K562 (cell line): ENCODE results near the gene OTUD5. TPM values are rescaled to one million over a fixed set of nuclear protein-coding genes. Genes with fewer than 3 reads are reported as not detected.
A peak's percentile ranks its signal among the peaks of the same experiment; 100 is the strongest.

Experiments used
- BRD4 ChIP-seq: fragments of 200-600 bp; sonication (generic); IDR thresholded peaks from 2 replicates; pipeline ENCODE4 v1.6.1; 2017; ENCODE audit warnings: inconsistent platforms
- CAMTA2 ChIP-seq: fragments of 250-450 bp; sonication (Bioruptor Pico); conservative IDR thresholded peaks from 2 replicates; pipeline ENCODE4 v1.5.1; 2022
- ELF2 ChIP-seq: fragments of 250-450 bp; sonication (Bioruptor Pico); IDR thresholded peaks from 2 replicates; pipeline ENCODE4 v1.5.0; 2021; ENCODE audit warnings: mild to moderate bottlenecking
- ESRRA ChIP-seq: fragments of 450-650 bp; IDR thresholded peaks from 2 replicates; pipeline ENCODE4 v1.6.1; 2014; ENCODE audit warnings: low read depth, mild to moderate bottlenecking, moderate library complexity, borderline replicate concordance
- FOXK1 ChIP-seq: sonication (generic); formaldehyde crosslinking; IDR thresholded peaks from 2 replicates; pipeline ENCODE4 v1.8.0; 2022; ENCODE audit warnings: missing genetic modification reagents, mild to moderate bottlenecking, borderline replicate concordance
- HMG20B ChIP-seq: fragments of 250-450 bp; sonication (Bioruptor Pico); IDR thresholded peaks from 2 replicates; pipeline ENCODE4 v1.5.0; 2021; ENCODE audit warnings: mild to moderate bottlenecking
- HNRNPLL ChIP-seq: fragments of 200-400 bp; formaldehyde crosslinking; IDR thresholded peaks from 2 replicates; pipeline ENCODE4 v1.6.1; 2017; ENCODE audit warnings: low read length, low read depth, mild to moderate bottlenecking; ENCODE audit not compliant: poor library complexity, severe bottlenecking
- HOXB6 ChIP-seq: fragments of 250-450 bp; sonication (Bioruptor Pico); IDR thresholded peaks from 2 replicates; pipeline ENCODE4 v1.5.1; 2022; ENCODE audit warnings: mild to moderate bottlenecking, borderline replicate concordance
- JUN ChIP-seq, 2 experiments: sonication (generic) in 1 of 2; formaldehyde crosslinking in 1 of 2; IDR thresholded peaks; 2 replicates each; pipeline versions ENCODE4 v1.6.1 to v1.8.0; 2012 to 2022; ENCODE audit warnings: borderline replicate concordance in 2 of 2, mild to moderate bottlenecking in 2 of 2, improper control_type of control experiment in 1 of 2, low read depth in 1 of 2, low read length in 1 of 2, missing genetic modification reagents in 1 of 2
- MED1 ChIP-seq: sonication (generic); formaldehyde crosslinking; IDR thresholded peaks from 2 replicates; pipeline ENCODE4 v1.8.1; 2023; ENCODE audit warnings: missing genetic modification reagents, borderline replicate concordance
- MIER1 ChIP-seq: fragments of 450-650 bp; IDR thresholded peaks from 2 replicates; pipeline ENCODE4 v1.6.1; 2016; ENCODE audit warnings: antibody characterized with exemption, mild to moderate bottlenecking, low read depth
- MTA2 ChIP-seq: fragments of 450-650 bp; IDR thresholded peaks from 2 replicates; pipeline ENCODE4 v1.6.1; 2016; ENCODE audit warnings: low read depth
- NFATC3 ChIP-seq: fragments of 450-650 bp; IDR thresholded peaks from 2 replicates; pipeline ENCODE4 v1.6.1; 2017; ENCODE audit warnings: mild to moderate bottlenecking
- RAD51 ChIP-seq: fragments of 450-650 bp; IDR thresholded peaks from 2 replicates; pipeline ENCODE4 v1.7.1; 2016; ENCODE audit warnings: low read depth, mild to moderate bottlenecking, borderline replicate concordance
- SNAPC5 ChIP-seq: fragments of 250-450 bp; sonication (Bioruptor Pico); IDR thresholded peaks from 2 replicates; pipeline ENCODE4 v1.8.0; 2021; ENCODE audit warnings: moderate library complexity, mild to moderate bottlenecking, inconsistent platforms
- ZBTB12 ChIP-seq: fragments of 250-450 bp; sonication (Bioruptor Pico); IDR thresholded peaks from 2 replicates; pipeline ENCODE4 v1.4.0; 2020
- ZNF445 ChIP-seq: fragments of 250-450 bp; sonication (Bioruptor Pico); IDR thresholded peaks from 2 replicates; pipeline ENCODE4 v1.4.0; 2020; ENCODE audit warnings: low read depth, mild to moderate bottlenecking, moderate library complexity
- ZNF589 ChIP-seq: fragments of 200-800 bp; sonication (Bioruptor generic); IDR thresholded peaks from 2 replicates; pipeline ENCODE4 v1.6.1; 2016; ENCODE audit warnings: low read depth, missing genetic modification characterization, missing compliant biosample characterization
- polyA plus RNA-seq, 8 experiments: library from polyadenylated mRNA; depleted of rRNA in 4 of 8; stranded (reverse) in 5 of 8; unstranded in 3 of 8; fragments of >200 nt; fragmentation: Nextera tagmentation in 2 of 8; fragmentation: Illumina TruSeq in 1 of 8; extraction: Ambion mirVana in 2 of 8; extraction: Trizol in 1 of 8; gene quantifications; 2 replicates each; pipeline versions ENCODE4 v1.2.1 to v1.2.3, GENCODE V29; 2011 to 2014; ENCODE audit warnings: inconsistent platforms in 1 of 8, missing spikeins in 1 of 8
- total RNA-seq, 7 experiments: library from RNA; depleted of rRNA in 6 of 7; stranded (reverse); fragments of >200 nt in 6 of 7; fragmentation: Illumina TruSeq in 2 of 7; extraction: Trizol in 2 of 7; gene quantifications; 2 replicates each; pipeline versions ENCODE4 v1.2.1 to v1.2.3, GENCODE V29; 2011 to 2021; ENCODE audit warnings: low replicate concordance in 1 of 7
- TF ChIP-seq, protein P1 (sequence below): sonication (generic); formaldehyde crosslinking; IDR thresholded peaks from 2 replicates; pipeline ENCODE4 v1.8.1; 2023; ENCODE audit warnings: mild to moderate bottlenecking, missing genetic modification reagents
- TF ChIP-seq, protein P2 (sequence below): fragments of 450-650 bp; formaldehyde crosslinking; IDR thresholded peaks from 2 replicates; pipeline ENCODE4 v1.4.0; 2020; ENCODE audit warnings: mild to moderate bottlenecking
- TF ChIP-seq, protein P3 (sequence below): fragments of 200-800 bp; sonication (Bioruptor generic); IDR thresholded peaks from 2 replicates; pipeline ENCODE4 v1.6.1; 2017; ENCODE audit warnings: missing genetic modification characterization, missing compliant biosample characterization

The OTUD5 gene
- total and polyA plus RNA-seq, 9 of the 15 experiments (the other 6 are each of a cell fraction or from before 2014, with no cell fraction given) = 3.6 to 102 (median 59.0) TPM

DNA sequence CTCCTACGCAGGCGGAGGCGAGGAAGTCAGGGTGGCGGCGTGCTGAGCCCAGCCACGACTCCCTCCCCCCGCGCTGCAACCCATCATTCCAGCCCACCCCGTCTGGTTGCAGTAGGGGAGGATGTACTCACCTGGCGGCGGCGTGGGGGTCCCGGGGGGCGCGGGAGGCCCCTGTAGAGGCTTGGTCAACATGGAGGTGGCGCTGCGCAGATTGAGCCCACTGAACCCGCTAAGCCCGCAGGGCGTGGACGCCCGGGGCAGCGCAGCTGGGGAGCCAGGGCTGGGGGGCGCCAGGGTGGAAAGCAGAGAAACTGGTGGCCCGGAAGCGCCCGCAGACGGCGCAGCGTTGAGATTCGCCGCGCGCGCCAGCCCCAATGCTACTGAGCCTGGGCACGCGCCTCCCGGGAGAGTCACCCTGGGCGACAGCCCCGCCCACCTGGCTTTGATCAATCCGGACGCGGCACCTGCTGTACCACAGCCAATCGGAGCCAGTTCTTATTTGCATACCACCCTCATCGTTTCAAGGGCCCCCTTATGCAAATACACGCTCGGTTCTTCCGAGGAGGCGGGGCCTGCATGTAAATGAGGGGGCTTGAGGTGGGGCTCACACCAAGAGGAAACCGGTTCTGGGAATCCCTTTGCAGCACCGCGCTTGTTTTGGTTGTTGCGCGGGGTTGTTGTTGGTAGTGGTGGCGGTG lies 38.6 kb downstream of the OTUD5 start, which contains the start of gene PIM2 (continued):
- TF ChIP-seq, protein P1, sequence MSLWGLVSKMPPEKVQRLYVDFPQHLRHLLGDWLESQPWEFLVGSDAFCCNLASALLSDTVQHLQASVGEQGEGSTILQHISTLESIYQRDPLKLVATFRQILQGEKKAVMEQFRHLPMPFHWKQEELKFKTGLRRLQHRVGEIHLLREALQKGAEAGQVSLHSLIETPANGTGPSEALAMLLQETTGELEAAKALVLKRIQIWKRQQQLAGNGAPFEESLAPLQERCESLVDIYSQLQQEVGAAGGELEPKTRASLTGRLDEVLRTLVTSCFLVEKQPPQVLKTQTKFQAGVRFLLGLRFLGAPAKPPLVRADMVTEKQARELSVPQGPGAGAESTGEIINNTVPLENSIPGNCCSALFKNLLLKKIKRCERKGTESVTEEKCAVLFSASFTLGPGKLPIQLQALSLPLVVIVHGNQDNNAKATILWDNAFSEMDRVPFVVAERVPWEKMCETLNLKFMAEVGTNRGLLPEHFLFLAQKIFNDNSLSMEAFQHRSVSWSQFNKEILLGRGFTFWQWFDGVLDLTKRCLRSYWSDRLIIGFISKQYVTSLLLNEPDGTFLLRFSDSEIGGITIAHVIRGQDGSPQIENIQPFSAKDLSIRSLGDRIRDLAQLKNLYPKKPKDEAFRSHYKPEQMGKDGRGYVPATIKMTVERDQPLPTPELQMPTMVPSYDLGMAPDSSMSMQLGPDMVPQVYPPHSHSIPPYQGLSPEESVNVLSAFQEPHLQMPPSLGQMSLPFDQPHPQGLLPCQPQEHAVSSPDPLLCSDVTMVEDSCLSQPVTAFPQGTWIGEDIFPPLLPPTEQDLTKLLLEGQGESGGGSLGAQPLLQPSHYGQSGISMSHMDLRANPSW = no peak
- 0 out of 2 replicates have a peak, but pooled peaks have one; percentile 32 for TF ChIP-seq FOXK1 (CRISPR knock-in tag)
- TF ChIP-seq MED1 (CRISPR knock-in tag) = no peak
- peak; percentile 71 for TF ChIP-seq RAD51
- TF ChIP-seq HOXB6 (CRISPR knock-in tag) = no peak
- TF ChIP-seq ZNF445 = no peak
- TF ChIP-seq SNAPC5 (CRISPR knock-in tag) = no peak
- peak; percentile 70; the same call in 1 of the 2 replicates for TF ChIP-seq MIER1
- TF ChIP-seq ESRRA = peak; percentile 28; the same call in 1 of the 2 replicates
- TF ChIP-seq, protein P2, sequence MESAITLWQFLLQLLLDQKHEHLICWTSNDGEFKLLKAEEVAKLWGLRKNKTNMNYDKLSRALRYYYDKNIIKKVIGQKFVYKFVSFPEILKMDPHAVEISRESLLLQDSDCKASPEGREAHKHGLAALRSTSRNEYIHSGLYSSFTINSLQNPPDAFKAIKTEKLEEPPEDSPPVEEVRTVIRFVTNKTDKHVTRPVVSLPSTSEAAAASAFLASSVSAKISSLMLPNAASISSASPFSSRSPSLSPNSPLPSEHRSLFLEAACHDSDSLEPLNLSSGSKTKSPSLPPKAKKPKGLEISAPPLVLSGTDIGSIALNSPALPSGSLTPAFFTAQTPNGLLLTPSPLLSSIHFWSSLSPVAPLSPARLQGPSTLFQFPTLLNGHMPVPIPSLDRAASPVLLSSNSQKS (CRISPR knock-in tag) = no peak
- TF ChIP-seq BRD4 = no peak
- no peak for TF ChIP-seq JUN (IDR thresholded peaks at IDR 0.05; ENCODE audit: borderline replicate concordance, low read depth, low read length)
- no peak for TF ChIP-seq JUN (CRISPR knock-in tag; IDR thresholded peaks at IDR 0.05; ENCODE audit: borderline replicate concordance)
- TF ChIP-seq ZNF589 (CRISPR knock-in tag) = no peak
- TF ChIP-seq HNRNPLL = peak; percentile 82
- TF ChIP-seq CAMTA2 (CRISPR knock-in tag) = no peak
- peak; percentile 62; the same call in 1 of the 2 replicates for TF ChIP-seq ELF2
- no peak for TF ChIP-seq NFATC3
- TF ChIP-seq MTA2 = no peak
- no peak for TF ChIP-seq HMG20B (CRISPR knock-in tag)
- TF ChIP-seq ZBTB12 = no peak
- TF ChIP-seq, protein P3, sequence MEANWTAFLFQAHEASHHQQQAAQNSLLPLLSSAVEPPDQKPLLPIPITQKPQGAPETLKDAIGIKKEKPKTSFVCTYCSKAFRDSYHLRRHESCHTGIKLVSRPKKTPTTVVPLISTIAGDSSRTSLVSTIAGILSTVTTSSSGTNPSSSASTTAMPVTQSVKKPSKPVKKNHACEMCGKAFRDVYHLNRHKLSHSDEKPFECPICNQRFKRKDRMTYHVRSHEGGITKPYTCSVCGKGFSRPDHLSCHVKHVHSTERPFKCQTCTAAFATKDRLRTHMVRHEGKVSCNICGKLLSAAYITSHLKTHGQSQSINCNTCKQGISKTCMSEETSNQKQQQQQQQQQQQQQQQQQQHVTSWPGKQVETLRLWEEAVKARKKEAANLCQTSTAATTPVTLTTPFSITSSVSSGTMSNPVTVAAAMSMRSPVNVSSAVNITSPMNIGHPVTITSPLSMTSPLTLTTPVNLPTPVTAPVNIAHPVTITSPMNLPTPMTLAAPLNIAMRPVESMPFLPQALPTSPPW = peak; percentile 68
